Stromal cell of bone marrow (primary cell): Measurements from ENCODE around the gene NR3C2.

Source experiments
- DNase-seq: peaks from one replicate; pipeline ENCODE4 v3.0.0-alpha.2; 2012; ENCODE audit warnings: low read depth

Gene NR3C2

DNA sequence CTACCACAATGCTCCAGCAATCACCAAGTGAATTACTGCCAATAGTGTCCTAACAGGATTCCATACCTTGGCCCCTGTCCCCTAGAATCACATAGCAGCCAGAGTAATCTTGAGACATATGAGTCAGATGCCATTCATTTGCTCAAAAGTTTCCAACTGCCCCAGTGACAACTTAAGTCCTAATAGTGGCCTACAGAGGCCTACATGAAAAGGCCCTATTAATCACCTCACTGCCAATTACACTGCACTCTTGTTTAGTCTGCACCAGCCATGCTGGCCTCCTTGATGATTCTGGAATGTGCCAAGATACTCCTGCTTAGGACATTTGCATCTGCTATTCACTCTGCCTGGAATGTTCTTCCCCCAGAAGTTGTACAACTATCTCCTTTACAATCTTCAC, 130.7 kb downstream of the NR3C2 start:
- DNase-seq, result no peak

DNA sequence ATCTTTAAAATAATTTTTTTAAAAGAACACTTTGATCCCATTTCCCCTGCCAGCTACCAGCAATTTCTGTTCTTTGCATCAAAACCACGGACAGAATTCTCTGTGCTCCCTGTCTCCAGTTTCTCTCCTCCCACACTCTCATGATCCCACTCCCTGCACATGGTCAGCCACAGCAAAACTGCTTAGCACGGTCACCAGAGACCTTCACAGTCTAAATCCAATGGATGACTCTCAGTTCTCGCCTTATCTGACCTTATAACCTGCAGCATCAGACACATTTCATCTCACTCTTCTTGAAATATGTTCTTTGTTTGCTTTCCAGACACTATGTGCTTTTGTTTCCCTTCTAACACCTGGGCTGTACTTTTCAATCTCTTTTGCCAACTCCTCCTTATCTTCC, 131.5 kb downstream of the NR3C2 start:
- DNase-seq, result no peak

DNA sequence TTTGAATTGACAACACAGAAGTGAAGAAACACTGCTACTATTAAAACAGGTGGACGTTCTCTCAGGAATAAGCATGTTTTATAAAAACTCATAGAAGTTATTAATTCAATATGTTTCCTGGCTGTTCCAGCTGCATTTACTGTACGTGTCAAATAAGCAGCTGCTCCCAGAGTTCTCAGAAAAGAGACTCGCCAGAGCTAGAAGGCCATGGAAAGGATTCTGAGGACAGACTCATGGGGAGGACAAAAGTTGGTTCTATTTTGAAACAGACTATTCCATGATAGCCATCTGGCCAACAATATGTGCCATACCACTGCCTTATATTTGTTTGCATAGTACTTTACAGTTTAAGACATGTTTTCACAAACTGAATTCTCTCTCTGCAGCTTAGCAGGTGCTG, 136.5 kb downstream of the NR3C2 start:
- no peak for DNase-seq

DNA sequence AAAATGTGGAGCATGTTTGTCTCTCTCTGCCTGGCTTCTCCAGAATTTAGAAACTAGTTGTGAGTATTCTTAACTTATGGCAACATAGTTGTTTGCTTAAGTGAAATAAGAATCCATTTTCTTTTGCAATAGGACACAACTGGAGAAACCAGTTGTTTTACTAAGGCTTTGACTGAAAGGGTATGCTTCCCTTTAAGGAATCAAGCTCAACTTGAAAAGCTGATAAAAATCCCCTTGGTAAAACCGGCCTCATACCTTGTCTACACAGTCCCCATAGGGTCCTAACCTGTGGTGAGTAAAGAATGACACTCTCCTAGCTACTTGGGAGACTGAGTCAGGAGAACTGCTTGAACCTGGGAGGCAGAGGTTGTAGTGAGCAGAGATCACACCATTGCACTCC, 139.8 kb downstream of the NR3C2 start:
- no peak for DNase-seq

DNA sequence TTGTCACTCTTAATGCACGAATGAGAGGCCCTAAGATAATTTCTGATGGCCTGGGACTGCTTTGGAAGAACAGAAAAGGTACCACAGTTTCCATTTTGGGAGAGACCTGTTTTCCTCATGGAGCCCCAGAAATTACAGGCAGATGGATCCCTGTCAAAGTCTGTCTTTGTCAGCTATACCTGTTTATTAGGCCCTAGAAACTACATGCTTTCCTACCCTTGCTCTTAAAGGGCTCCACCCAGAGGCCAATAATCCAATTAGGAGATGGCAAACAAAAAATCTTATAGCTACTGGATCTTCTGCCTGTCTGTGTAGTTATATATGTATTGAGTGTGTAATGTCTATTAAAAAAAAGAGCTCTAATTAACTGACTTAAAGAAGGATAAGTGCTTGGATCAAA, 141.3 kb downstream of the NR3C2 start:
- DNase-seq, result no peak

DNA sequence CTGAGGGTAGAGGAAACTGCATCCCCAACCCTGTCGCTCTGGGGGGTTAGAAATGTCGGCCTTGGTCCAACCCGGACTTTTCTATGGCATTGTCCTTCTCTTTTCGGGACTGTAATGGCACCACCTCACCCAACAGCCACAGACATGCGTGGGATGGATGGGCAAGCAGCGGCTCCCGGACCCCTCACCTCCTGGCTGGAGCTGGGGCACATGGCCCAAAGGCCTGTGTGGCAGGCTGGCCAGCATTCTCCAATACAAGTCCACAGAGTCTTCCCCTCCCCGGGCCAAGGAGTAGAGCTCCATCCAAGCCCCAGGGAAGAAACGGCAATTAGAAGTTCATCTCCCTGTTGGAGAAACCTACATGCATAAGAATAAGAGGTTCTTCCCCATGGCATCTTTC, 142.9 kb downstream of the NR3C2 start:
- no peak for DNase-seq

DNA sequence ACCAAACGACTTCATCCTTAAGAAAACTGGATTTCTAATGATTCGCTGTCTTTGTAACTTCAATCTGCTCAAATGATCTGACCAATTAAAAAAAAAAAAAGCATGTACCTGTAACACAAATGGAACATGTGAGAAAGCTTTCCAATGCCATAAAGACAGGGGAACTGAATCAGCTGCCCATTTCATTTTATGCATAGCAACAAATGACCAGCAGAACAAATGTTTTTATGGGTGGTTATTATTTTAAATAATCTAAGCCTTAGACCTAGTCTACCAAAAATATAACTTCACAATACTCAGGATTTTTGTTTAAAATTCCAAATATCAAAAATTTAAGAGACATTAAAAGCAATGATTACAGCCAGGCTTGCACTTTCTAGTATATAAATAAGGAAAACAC, 145.7 kb downstream of the NR3C2 start:
- no peak for DNase-seq

DNA sequence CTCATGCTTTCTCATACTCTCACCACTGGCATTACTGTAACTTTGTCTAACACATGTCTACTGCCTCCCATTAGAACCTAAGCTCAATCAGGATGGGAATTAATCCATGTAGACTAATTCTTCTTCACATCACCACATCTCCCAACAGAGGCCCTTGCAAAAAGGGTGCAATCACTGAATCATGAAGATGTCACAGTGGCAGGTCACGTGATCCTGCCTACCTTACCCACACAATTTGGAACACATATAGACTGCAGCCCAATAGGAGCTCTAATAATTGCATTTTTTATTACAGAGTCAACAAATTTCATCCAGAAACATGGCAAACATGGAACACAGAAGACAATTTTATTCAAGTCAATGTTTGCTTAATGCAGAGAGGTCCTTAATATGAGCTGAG, 146.6 kb downstream of the NR3C2 start:
- DNase-seq, result no peak

DNA sequence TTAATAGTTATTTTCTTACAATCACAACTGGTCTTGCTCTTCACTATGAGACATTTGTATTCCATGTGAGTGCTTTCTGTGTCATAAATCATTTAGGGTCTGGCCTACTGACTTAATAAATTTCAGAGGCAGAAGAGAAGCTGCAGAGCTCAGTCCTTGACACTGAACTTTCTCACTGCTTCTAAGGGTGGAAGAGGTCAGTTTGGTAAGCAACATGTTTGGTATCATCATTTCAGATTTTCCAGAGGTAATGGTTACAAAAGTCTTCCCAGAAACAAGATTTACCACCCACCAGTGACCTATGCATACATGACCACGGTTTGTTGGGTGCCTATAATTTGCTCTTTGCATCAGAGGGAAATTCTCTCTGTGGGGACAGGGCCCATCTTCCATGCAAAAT, 148.6 kb downstream of the NR3C2 start:
- DNase-seq, result no peak

DNA sequence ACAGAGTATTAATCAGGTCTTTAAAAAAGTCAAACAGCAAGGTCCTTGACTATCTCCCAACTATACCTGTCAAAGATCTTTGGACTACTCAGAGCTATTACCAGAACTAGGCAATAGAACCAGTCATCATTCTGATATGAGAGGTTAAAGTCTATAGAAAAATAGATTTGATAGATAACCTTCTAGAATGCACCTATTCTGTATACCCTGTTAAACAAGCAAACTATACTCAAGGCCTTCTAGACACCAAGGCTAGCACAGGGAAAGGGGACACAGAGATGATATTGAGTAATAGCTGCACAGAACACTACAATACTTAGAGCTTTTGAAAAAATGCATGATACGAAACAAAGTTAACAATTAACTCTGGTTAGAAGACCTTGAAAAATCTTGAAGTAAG, 149.5 kb downstream of the NR3C2 start:
- DNase-seq, result no peak

DNA sequence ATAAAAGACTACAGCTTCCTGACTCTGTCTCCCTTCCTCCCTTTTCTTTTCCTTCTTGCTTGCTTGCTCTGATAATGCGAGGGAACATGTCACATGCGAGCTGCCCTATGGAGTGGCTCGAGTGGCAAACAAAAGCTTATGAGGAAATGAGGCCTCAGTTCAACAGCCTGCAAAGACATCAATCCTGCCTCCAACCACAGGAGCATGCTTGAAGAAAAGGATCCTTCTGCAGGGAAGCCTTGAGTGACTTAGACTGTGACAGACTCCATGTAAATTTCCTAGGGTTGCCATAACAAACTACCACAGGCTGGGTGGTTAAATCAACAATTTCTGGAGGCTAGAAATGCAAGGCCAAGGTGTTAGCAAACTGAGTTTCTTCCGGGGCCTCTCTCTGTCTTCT, 152.5 kb downstream of the NR3C2 start:
- DNase-seq, result no peak

DNA sequence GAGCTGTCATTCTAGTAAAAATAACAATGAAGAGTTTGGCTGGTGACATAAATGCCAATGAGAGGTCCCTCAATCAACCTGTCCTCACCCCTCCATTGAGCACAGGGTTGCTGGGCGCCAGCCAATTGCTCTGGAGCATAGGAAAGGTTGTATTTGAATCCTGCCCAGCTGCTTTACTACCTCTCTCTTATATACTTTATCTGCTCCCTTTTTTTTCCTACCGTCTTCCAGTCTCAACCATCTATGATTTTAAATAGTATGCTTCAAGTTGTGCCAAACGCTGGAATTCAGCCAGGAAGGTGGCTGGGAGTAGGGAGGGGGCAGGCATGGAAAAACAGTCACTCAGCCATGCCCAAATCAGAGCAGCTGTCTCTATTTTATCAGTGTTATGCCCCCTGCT, 153.8 kb downstream of the NR3C2 start:
- DNase-seq, result no peak

DNA sequence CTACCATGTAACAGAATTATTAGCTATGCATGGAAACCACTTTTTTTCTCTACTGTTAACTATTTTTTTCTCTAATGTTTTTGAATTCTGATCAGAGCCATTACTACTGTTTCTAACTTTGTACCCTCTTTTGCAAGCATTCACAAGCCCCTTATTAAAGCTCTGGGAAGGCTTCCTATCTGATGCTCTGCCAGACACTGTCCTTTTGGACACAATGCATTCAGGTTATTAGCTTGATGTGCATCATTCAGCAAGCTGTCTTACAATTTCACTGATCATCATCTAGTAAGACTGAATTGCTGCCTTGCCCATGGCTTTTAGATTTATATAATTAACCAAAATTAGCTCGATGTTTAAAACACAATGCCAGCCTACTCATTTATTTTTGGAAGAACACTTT, 155.1 kb downstream of the NR3C2 start:
- DNase-seq, result no peak

DNA sequence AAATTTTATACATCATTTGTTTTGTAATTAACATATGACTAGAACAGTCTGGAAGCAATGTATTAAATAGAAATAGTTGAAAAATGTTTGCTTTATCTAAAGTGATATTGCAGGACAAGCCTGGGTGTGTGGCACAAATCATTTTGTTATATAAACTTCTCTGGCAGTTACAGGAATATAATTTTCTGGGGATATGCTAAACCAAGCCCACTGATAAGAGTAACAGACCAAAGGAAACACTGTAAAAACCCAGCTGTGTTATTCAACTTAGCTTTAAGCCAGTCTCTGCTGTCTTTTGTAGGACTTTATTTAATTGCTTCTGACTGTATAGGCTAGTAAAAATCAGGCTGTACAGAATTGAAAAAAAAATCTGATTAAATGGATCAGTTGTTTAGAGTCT, 156.2 kb downstream of the NR3C2 start:
- DNase-seq, result no peak

DNA sequence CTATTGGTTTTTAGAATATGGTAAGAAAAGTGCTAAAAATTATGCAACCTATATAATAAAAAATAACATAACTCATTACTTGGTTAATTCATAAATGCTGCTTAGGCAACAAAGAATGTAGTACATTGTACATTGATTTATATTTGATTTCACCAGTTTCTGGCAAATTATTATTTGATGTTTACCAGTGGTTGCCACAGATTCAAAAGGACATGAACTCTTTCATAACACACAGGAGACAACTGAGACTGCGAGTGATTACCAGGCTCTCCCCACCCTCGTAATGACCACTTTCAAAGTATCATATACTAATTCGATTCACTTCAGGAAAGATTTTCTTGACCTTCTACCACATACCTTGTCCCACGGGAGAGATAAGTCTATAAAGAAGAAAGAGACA, 158.5 kb downstream of the NR3C2 start:
- DNase-seq, result no peak

DNA sequence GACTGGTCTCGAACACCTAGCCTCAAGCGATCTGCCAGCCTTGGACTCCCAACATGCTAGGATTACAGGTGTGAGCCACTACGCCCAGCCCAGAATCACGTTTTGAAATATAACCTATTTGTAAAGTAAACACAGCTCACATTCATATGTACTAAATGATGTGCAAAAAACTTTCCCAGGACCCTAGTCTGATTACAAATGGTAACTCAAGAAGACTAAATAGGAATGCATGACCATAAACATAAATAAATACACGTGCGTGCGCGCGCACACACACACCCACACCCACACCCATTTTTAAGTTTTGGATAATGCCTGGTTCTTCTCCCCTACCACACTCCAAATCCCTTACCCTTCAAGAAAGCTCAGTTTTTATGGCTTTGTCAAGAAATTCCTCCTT, 163.9 kb downstream of the NR3C2 start:
- no peak for DNase-seq

DNA sequence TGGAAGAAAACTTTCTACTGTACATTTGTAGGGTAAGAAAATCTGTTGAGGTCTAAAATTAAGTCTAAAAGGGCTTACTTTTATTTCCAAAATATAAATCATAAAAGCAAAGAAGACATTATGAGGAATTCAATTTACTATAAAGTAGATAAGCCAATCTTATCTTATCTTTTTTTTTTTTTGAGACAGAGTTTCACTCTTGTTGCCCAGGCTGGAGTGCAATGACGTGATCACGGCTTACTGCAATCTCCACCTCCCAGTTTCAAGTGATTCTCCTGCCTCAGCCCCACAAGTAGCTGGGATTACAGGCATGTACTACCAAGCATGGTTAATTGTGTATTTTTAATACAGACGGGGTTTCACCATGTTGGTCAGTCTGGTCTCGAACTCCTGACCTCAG, 166.9 kb downstream of the NR3C2 start:
- no peak for DNase-seq

DNA sequence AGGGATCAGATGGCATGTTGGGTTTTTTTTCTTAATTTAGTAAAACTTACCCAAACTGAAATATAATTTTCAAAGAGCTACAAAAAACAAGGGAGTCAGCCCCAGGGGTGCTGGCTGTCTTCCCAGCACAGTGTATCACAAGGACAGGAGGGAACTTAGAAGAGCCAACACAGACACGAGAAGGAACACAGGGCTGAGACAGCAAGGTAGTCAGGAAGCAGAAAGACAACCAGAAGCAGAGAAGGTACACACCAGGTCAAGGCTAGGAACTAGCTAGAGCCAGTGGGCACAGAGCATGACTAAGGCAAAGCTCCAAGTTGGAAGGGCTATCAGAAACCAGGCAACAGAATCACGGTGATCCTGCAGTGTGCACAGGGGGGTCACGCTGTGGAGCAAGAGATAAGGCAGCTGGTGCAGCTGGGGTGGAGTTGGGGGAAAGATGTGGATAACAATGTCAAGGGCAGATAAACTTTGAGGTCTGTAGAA, 168.7 kb downstream of the NR3C2 start:
- no peak for DNase-seq

DNA sequence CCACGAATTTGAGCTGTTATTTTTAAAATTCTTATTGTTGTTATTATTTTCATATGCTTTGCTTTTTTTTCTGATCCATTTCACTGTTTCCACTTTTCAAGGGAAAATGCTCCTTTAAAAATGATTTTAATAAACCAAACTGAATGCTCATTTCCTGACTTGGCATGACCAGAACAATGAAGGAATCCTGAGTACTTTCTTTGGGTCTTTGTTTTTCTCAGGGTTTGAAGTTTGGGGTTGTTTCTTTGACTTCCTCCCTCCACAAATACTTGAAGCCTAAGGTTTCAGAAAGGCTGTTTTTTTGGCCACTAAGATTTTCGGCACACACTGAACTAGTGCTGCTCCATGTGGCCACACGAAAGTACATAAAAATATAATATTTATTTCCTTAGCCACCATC, 171.0 kb downstream of the NR3C2 start:
- no peak for DNase-seq

DNA sequence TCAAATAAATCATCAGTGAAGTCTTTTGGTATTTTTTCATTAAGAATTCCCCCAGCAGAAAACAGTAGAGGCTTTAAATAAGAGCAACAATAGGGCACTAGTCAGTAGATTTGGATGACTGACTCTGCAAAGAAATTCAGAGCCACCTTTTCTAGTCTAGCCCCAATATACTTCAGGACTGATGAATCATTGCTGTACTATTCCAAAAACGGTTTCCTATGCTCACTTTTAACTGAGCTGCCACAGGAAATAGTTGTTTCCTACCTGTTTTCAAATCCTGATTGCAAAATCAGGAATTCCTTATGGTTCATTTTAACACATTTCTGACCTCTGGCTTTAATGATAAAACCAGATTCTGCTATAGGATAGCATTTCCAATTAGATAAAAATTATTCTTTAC, 171.6 kb downstream of the NR3C2 start:
- DNase-seq, result no peak

DNA sequence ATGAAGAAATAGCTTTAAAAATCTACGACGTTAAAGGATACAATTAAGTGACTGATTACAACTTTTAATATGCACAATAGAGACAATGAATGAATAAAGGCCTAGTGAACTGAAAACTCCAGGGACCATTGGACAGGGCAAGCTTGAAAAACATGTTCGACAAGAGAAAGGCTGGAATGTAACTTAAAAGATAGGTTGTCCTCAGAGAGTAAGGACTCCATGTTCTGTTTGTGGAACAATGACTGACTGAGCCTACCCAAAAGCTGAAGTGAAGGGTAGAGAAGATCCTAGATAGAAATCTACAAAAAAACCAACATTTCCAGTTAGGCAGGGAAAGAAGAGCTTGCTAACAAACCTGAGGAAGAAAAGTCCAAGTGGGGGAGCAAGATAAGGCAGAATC, 173.4 kb downstream of the NR3C2 start:
- no peak for DNase-seq

DNA sequence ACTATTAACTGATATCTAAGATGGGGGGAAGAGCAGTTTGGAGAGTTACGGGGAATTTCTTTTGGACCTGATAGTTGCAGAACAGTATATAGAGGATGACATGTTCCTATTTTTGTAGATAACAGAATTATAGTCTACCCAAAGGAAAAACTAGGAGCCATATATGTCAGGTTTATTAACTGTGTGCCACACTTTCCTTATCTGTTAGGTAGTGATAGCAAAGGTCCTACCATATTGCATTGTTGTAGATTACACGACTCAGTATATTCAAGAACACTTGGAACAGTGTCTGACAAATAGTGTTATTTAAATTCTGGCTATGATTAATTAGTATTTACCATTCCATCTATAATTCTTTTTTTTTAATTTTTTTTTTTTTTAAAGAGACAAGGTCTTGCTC, 175.3 kb downstream of the NR3C2 start:
- DNase-seq, result no peak

DNA sequence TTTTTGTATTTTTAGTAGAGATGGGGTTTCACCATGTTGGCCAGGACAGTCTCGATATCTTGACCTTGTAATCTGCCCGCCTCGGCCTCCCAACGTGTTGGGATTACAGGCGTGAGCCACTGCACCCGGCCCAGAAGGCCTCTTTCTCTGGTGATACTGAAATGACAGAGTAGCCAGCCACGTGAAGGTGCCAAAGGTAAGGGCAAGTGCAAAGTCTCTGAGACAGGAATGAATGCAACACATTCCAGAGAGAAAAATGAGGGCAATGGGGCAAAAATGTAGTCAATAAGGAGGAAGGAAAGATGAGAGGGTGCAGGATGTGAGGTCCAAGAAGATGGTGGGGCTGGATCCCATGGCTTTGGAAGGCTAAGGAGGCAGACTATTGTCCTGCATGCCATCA, 176.0 kb downstream of the NR3C2 start:
- DNase-seq, result no peak

DNA sequence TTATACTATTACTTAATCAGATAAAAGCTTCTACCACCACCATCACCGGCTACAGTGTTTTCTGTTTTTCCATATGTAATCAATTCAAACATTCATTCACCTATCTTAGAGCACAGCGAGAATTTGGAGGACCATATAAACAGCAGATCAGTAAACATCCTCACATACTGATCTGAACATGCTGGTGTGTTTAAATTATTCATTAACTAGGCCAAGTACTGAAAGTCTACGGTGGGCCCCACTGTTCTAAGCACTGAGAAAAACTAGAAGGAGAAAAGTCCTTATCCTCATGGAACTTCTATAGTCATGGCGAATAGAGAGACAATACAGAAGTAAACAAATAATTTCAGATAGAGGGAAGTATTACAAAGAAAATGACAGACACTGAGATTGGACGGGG, 176.6 kb downstream of the NR3C2 start:
- no peak for DNase-seq

DNA sequence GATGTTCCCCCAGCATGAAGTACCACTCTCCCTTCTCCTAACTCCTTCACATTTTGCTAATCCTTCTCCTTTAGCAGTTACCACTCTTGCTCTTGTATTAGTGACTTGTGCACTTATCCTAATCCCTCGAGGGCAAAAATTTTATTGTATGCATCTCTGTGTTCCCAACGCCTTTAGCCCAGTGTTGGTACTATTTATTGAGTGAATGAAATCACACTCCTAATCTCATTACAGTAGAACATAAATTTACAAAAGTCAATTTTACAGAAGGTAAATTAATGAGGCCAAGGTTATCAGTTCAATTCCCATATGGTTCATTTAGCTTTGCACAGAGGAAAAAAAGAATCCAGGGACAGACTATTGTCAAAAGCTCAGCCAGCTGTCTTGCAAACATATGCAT, 178.4 kb downstream of the NR3C2 start:
- DNase-seq, result no peak
